Naive thymus-derived CD4-positive, alpha-beta T cell (primary cell): Measurements from ENCODE around the gene TCF7. TPM values are rescaled to one million over a fixed set of nuclear protein-coding genes. Genes with fewer than 3 reads are reported as not detected.

Experiments
- ATAC-seq: fragments of 150-1000 bp; cut with Tn5 transposase; 2 replicates; pipeline ENCODE4 v1.10.0; 2021; ENCODE audit warnings: mild to moderate bottlenecking, moderate library complexity
- CTCF ChIA-PET: fragments of 350-600 bp; sonication (Branson Sonifier 250); formaldehyde crosslinking; loops from one replicate; lab custom pipeline; 2021; ENCODE audit warnings: antibody characterized with exemption; lab: Charles Lee
- POLR2A ChIA-PET: fragments of 350-600 bp; sonication (Branson Sonifier 250); formaldehyde crosslinking; loops from one replicate; lab custom pipeline; 2021; ENCODE audit warnings: antibody characterized with exemption, inconsistent platforms; lab: Charles Lee
- DNase-seq, 9 donors: peaks; one replicate each; pipeline versions ENCODE4 v3.0.0 to v3.0.0-alpha.2; 2020 to 2022; ENCODE audit warnings: mixed read lengths in 1 of 9
- H3K27ac ChIP-seq: one replicate; pipeline ENCODE4 v1.7.0; 2013; ENCODE audit warnings: mild to moderate bottlenecking, low read depth, low read length, moderate library complexity
- H3K27me3 ChIP-seq, 2 donors: one replicate each; pipeline ENCODE4 v1.7.0; 2013; ENCODE audit warnings: low read length in 2 of 2, mild to moderate bottlenecking in 2 of 2, moderate library complexity in 2 of 2; ENCODE audit not compliant: control insufficient read depth in 2 of 2, insufficient read depth in 2 of 2
- H3K36me3 ChIP-seq, 3 experiments: 1 replicate in 2 of 3; 2 replicates in 1 of 3; pipeline ENCODE4 v1.7.0; 2013; ENCODE audit warnings: low read length in 3 of 3, mild to moderate bottlenecking in 3 of 3, moderate library complexity in 1 of 3; ENCODE audit not compliant: insufficient read depth in 3 of 3, control insufficient read depth in 2 of 3
- H3K4me1 ChIP-seq, 2 donors: one replicate each; pipeline ENCODE4 v1.7.0; 2013; ENCODE audit warnings: low read length in 2 of 2, mild to moderate bottlenecking in 2 of 2, moderate library complexity in 1 of 2; ENCODE audit not compliant: control insufficient read depth in 2 of 2, insufficient read depth in 2 of 2
- H3K4me3 ChIP-seq: 2 replicates; pipeline ENCODE4 v1.7.0; 2013; ENCODE audit warnings: mild to moderate bottlenecking, low read length
- H3K9me3 ChIP-seq, 3 experiments: 1 replicate in 2 of 3; 2 replicates in 1 of 3; pipeline ENCODE4 v1.7.0; 2013; ENCODE audit warnings: low read length in 3 of 3; ENCODE audit not compliant: control insufficient read depth in 2 of 3
- H3K27ac Mint-ChIP-seq, 9 donors: one replicate each; pipeline ENCODE4 v1.8.0; 2020 to 2022; ENCODE audit warnings: mixed read lengths in 9 of 9, mild to moderate bottlenecking in 8 of 9, moderate library complexity in 5 of 9, inconsistent platforms in 2 of 9
- H3K27me3 Mint-ChIP-seq, 5 donors: one replicate each; pipeline ENCODE4 v1.8.0; 2021 to 2022; ENCODE audit warnings: mixed read lengths in 5 of 5, mild to moderate bottlenecking in 1 of 5
- H3K36me3 Mint-ChIP-seq, 5 donors: one replicate each; pipeline ENCODE4 v1.8.0; 2020 to 2022; ENCODE audit warnings: mixed read lengths in 5 of 5, mild to moderate bottlenecking in 3 of 5, inconsistent platforms in 1 of 5
- H3K4me1 Mint-ChIP-seq, 7 donors: one replicate each; pipeline ENCODE4 v1.8.0; 2020 to 2022; ENCODE audit warnings: mixed read lengths in 7 of 7, mild to moderate bottlenecking in 3 of 7, inconsistent platforms in 1 of 7
- H3K4me3 Mint-ChIP-seq, 10 donors: one replicate each; pipeline ENCODE4 v1.8.0; 2020 to 2022; ENCODE audit warnings: mild to moderate bottlenecking in 10 of 10, mixed read lengths in 10 of 10, moderate library complexity in 6 of 10, inconsistent platforms in 2 of 10
- H3K9me3 Mint-ChIP-seq, 11 donors: one replicate each; pipeline ENCODE4 v1.8.0; 2020 to 2022; ENCODE audit warnings: mixed read lengths in 11 of 11, mild to moderate bottlenecking in 4 of 11, inconsistent platforms in 1 of 11, moderate library complexity in 1 of 11
- intact Hi-C, 2 donors: fragments of 100-400 bp; cut with micrococcal nuclease; formaldehyde crosslinking; loops; one replicate each; pipeline ENCODE4 v1.15.1; 2023
- polyA plus RNA-seq, 2 donors: library from polyadenylated mRNA; unstranded; fragments of 300-500 nt; fragmentation: Illumina TruSeq; gene quantifications; one replicate each; pipeline ENCODE4 v1.2.3, GENCODE V29; 2021
- total RNA-seq, 6 experiments: library from RNA in 5 of 6; stranded (reverse) in 5 of 6; gene quantifications; 1 replicate in 5 of 6; 2 replicates in 1 of 6; pipeline ENCODE4 v1.2.3 and lab custom pipeline; 2021 to 2026

TCF7 gene
- total and polyA plus RNA-seq, 7 experiments from 2014 or later: 203 to 1,066 (median 560) TPM

- peaks cover 0 to 3% (median 0%) of the 10 kb centered on the region in 3 experiments for H3K36me3 ChIP-seq
- no peak for ATAC-seq
- Mint-ChIP-seq H3K36me3 (peaks cover 6 to 14% (median 6%) of the 10 kb centered on the region in 5 donors), H3K4me1 (peaks cover 55 to 97% (median 84%) of the 10 kb centered on the region in 7 donors), H3K9me3 (no peaks in the 10 kb centered on the region), H3K27me3 (peaks cover 0 to 35% (median 0%) of the 10 kb centered on the region in 5 donors), H3K27ac (peak overlapping the region; percentile 46 to 99 (median 96)), H3K4me3 (peak overlapping the region; percentile 50 to 91 (median 78))
- intact Hi-C loops: no loop called here
- H3K27ac ChIP-seq: peak overlapping the region; percentile 69
- no peak overlapping the region for H3K4me3 ChIP-seq
- ChIA-PET CTCF (interaction anchor here (0.7 to 2.6 kb wide), 7 partner anchors 11 to 56 kb away, joined by 3 to 11 read pairs (median 5); no protein-coding TSS in a partner anchor), POLR2A (interaction anchor here (0.8 to 6.6 kb wide), 8 partner anchors 11 to 58 kb away, joined by 3 to 44 read pairs (median 18); no protein-coding TSS in a partner anchor)
- H3K27me3 ChIP-seq: no peaks in the 10 kb centered on the region
- H3K9me3 ChIP-seq: no peaks in the 10 kb centered on the region
- no peak for DNase-seq
- peaks cover 66 to 93% of the 10 kb centered on the region in 2 donors for H3K4me1 ChIP-seq
Observed at GRCh38 chr5:134091626-134092121, 22.8 kb upstream of the TCF7 start.

- no peak overlapping the region for H3K4me3 ChIP-seq
- ATAC-seq (no peak), DNase-seq (no peak)
- ChIA-PET POLR2A (interaction anchor here (1.0 to 6.6 kb wide), 3 partner anchors 12 to 53 kb away, joined by 4 to 44 read pairs (median 43); no protein-coding TSS in a partner anchor), CTCF (interaction anchor here (1.0 to 2.6 kb wide), 2 partner anchors 19 to 53 kb away, joined by 3 to 11 read pairs; no protein-coding TSS in a partner anchor)
- Mint-ChIP-seq H3K4me3 (peak overlapping the region in 9 of 10 donors; percentile 36 to 87 (median 72)), H3K36me3 (peaks cover 6 to 14% (median 6%) of the 10 kb centered on the region in 5 donors), H3K27me3 (peaks cover 0 to 36% (median 0%) of the 10 kb centered on the region in 5 donors), H3K4me1 (peaks cover 54 to 97% (median 85%) of the 10 kb centered on the region in 7 donors), H3K9me3 (no peaks in the 10 kb centered on the region), H3K27ac (peak overlapping the region in 8 of 9 donors; percentile 91 to 99 (median 96))
- H3K36me3 ChIP-seq: peaks cover 0 to 3% (median 0%) of the 10 kb centered on the region in 3 experiments
- H3K9me3 ChIP-seq: no peaks in the 10 kb centered on the region
- H3K27ac ChIP-seq: peak overlapping the region; percentile 69
- H3K4me1 ChIP-seq: peaks cover 59 to 93% of the 10 kb centered on the region in 2 donors
- H3K27me3 ChIP-seq: no peaks in the 10 kb centered on the region
- intact Hi-C loops: no loop called here
Observed at GRCh38 chr5:134092875-134093274, 21.6 kb upstream of the TCF7 start.

GRCh38 chr5:134093351-134093750 lies 21.1 kb upstream of the TCF7 start:
- ChIA-PET POLR2A (interaction anchor here (0.8 to 6.6 kb wide), 5 partner anchors 8 to 54 kb away, joined by 3 to 44 read pairs (median 4); no protein-coding TSS in a partner anchor), CTCF (interaction anchor here (1.0 to 2.6 kb wide), 2 partner anchors 19 to 54 kb away, joined by 3 to 11 read pairs; no protein-coding TSS in a partner anchor)
- no peak overlapping the region for H3K4me3 ChIP-seq
- H3K27ac Mint-ChIP-seq: peak overlapping the region in 8 of 9 donors; percentile 91 to 99 (median 96)
- no peak for DNase-seq
- peaks cover 6 to 14% (median 6%) of the 10 kb centered on the region in 5 donors for H3K36me3 Mint-ChIP-seq
- peaks cover 0 to 36% (median 0%) of the 10 kb centered on the region in 5 donors for H3K27me3 Mint-ChIP-seq
- peaks cover 49 to 97% (median 82%) of the 10 kb centered on the region in 7 donors for H3K4me1 Mint-ChIP-seq
- intact Hi-C loops: no loop called here
- no peak overlapping the region for H3K27ac ChIP-seq
- H3K9me3 ChIP-seq: no peaks in the 10 kb centered on the region
- H3K36me3 ChIP-seq: peaks cover 0 to 3% (median 0%) of the 10 kb centered on the region in 3 experiments
- peak overlapping the region in 9 of 10 donors; percentile 20 to 87 (median 72) for H3K4me3 Mint-ChIP-seq
- no peaks in the 10 kb centered on the region for H3K9me3 Mint-ChIP-seq
- peaks cover 54 to 89% of the 10 kb centered on the region in 2 donors for H3K4me1 ChIP-seq
- ATAC-seq: no peak
- no peaks in the 10 kb centered on the region for H3K27me3 ChIP-seq

GRCh38 chr5:134095293-134095692 lies 19.2 kb upstream of the TCF7 start:
- Mint-ChIP-seq H3K27ac (peak overlapping the region in 7 of 9 donors; percentile 41 to 99 (median 72)), H3K36me3 (peaks cover 6 to 14% (median 6%) of the 10 kb centered on the region in 5 donors), H3K9me3 (no peaks in the 10 kb centered on the region), H3K4me1 (peaks cover 62 to 97% (median 83%) of the 10 kb centered on the region in 7 donors), H3K27me3 (peaks cover 0 to 35% (median 0%) of the 10 kb centered on the region in 5 donors), H3K4me3 (peak overlapping the region in 5 of 10 donors; percentile 7 to 63 (median 40))
- H3K36me3 ChIP-seq: peaks cover 0 to 3% (median 0%) of the 10 kb centered on the region in 3 experiments
- no peak overlapping the region for H3K4me3 ChIP-seq
- intact Hi-C loops: no loop called here
- no peaks in the 10 kb centered on the region for H3K27me3 ChIP-seq
- no peak overlapping the region for H3K27ac ChIP-seq
- H3K9me3 ChIP-seq: no peaks in the 10 kb centered on the region
- ATAC-seq: no peak
- POLR2A ChIA-PET: interaction anchor here (0.9 kb wide), 1 partner anchor 22 kb away, joined by 3 read pairs; no protein-coding TSS in a partner anchor
- CTCF ChIA-PET: interaction anchor here (0.5 to 1.4 kb wide), 3 partner anchors 40 to 56 kb away, joined by 3 to 6 read pairs (median 5); no protein-coding TSS in a partner anchor
- peaks cover 52 to 89% of the 10 kb centered on the region in 2 donors for H3K4me1 ChIP-seq
- no peak for DNase-seq

GRCh38 chr5:134095887-134096589 lies 18.4 kb upstream of the TCF7 start:
- no peaks in the 10 kb centered on the region for H3K9me3 ChIP-seq
- Mint-ChIP-seq H3K36me3 (peaks cover 6 to 14% (median 6%) of the 10 kb centered on the region in 5 donors), H3K4me1 (peaks cover 56 to 97% (median 83%) of the 10 kb centered on the region in 7 donors), H3K27ac (peak overlapping the region in 8 of 9 donors; percentile 45 to 98 (median 82)), H3K27me3 (peaks cover 0 to 32% (median 0%) of the 10 kb centered on the region in 5 donors), H3K4me3 (peak overlapping the region in 9 of 10 donors; percentile 1 to 63 (median 34)), H3K9me3 (no peaks in the 10 kb centered on the region)
- H3K4me3 ChIP-seq: no peak overlapping the region
- no peaks in the 10 kb centered on the region for H3K27me3 ChIP-seq
- CTCF ChIA-PET: interaction anchor here (1.3 to 1.4 kb wide), 2 partner anchors 52 to 56 kb away, joined by 5 to 6 read pairs; no protein-coding TSS in a partner anchor
- H3K27ac ChIP-seq: no peak overlapping the region
- H3K36me3 ChIP-seq: peaks cover 0 to 3% (median 0%) of the 10 kb centered on the region in 3 experiments
- intact Hi-C loops: no loop called here
- no peak for ATAC-seq
- H3K4me1 ChIP-seq: peaks cover 52 to 89% of the 10 kb centered on the region in 2 donors
- POLR2A ChIA-PET: interaction anchor here (0.9 kb wide), 1 partner anchor 23 kb away, joined by 3 read pairs; no protein-coding TSS in a partner anchor
- DNase-seq: no peak
